ENCODE results near the gene SPTA1. TPM values are rescaled to one million over a fixed set of nuclear protein-coding genes. Genes with fewer than 3 reads are reported as not detected.
"Not testable (repeated sequence)": the region's sequence is repeated elsewhere in the genome, so short reads cannot be mapped to it uniquely, and the experiment has no call there.

The SPTA1 gene
- 0.94 TPM for total RNA-seq

DNA sequence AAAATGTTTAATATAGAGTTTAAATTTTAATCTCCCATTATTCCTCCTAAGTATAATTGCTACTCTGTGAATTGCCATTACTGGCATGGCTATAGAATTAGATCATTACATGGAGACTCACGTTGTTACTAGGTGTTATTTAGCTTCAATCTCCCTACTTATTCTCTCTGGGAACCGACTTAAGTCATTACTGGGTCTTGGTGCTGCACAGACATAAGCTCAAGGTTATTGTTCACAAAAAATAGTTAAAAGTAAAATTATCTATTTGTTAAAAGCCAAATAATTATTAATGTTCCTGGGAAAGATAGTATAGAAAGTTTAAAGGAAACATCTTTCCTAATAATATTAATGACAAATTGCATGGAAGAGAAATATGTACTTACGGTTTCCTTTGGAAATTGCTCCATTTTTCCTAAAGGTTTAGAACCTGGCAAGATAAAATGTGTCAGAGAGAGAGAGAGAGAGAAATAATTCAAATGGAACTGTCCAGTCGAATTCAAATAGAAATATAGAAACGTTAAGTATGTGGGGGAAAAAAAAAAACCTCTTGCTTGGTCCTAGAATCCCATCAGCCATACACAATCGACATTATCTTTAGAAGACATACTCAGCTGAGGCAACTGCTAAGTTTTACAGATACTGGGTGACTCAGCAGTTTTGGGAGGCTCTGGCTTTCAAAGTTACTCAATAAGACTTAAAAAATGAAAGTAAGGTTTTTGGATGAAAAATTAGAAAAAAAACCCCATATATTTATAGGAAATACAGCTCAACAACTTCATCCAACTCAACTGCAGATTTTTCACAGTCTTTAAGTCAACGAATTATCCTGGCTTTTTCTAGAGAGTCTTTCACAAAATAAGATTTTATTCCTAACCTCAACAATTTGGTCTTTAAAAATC, at the start of gene SPTA1:
SPTA1 (minus strand) TSS at position 605 of the 899 bp plus-strand sequence; CDS start at position 407, 198 bp downstream.
- no peak for DNase-seq

DNA sequence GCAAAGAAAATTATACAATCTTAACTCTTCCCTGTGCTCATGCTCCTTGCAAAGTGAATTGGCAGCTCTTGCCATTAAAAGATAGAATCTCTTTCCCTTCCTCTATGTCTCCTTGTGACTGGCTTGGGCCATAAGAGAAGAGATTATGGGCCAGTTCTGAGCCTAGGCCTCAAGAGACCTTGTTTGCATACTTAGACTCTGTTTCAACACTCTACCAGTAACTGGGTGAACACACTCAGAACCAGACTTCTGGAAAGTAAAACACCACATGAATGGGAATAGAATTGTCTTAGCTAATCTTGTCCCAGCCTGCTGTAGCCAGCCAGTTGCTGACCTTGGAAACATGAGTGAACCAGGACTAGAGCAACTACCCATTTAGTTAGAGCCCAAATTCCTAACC, 49.3 kb upstream of the SPTA1 start:
- no peak for DNase-seq

DNA sequence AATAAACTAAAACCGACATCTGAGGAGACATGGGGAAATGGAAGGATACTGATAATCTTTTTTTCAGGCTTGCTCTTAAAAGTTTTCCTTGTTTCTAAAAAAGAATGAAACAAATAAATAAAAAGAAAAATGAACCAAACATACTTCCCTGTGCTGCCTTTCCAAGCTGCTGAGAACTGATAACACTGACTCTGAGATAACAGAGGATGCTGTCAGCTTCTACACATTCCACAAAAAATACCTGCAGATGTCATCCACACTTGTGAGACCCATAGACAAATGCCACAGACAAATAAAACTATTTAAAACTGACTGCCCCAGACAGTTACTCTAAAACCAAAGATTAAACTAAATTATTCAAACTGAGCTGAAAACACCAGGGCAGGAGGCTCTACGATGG, 46.0 kb upstream of the SPTA1 start:
- no peak for DNase-seq

DNA sequence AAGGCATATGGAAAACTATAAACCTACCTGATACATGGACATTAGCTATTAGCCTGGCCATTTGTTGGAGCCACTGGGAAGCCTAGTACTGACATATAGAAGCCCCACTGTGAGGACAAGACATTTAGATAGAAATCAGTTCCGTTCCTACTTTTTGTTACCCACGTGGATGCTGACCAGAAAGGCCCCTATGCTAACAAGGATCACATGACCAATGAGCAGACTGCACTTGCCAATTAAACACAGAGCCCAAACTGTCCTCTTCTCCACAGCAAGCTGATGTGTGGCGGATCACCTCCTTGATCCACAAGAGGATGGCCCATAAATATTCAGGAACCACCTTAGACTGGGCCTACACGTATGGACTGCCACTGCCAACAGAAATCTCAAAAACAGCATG, 45.2 kb upstream of the SPTA1 start:
- no peak for DNase-seq

DNA sequence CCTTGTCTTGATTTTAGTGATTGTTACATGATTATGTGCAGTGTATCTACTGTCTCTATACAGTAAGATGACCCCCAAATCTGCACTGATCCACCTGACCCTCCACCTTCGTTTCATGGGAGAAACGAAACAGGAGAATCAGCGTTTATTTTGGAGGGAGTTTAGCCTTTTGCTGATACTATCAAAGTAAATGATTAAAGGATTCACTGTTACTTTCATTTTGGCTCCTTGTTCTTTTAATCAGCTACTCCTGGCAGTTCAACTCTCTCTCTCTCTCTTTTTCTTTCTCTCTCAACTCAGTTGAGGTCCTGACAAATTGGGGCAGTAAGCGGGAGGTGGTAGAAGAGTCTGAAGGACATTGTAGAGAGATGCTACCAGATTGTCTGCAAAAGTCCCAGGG, 43.9 kb upstream of the SPTA1 start:
- DNase-seq, result no peak

DNA sequence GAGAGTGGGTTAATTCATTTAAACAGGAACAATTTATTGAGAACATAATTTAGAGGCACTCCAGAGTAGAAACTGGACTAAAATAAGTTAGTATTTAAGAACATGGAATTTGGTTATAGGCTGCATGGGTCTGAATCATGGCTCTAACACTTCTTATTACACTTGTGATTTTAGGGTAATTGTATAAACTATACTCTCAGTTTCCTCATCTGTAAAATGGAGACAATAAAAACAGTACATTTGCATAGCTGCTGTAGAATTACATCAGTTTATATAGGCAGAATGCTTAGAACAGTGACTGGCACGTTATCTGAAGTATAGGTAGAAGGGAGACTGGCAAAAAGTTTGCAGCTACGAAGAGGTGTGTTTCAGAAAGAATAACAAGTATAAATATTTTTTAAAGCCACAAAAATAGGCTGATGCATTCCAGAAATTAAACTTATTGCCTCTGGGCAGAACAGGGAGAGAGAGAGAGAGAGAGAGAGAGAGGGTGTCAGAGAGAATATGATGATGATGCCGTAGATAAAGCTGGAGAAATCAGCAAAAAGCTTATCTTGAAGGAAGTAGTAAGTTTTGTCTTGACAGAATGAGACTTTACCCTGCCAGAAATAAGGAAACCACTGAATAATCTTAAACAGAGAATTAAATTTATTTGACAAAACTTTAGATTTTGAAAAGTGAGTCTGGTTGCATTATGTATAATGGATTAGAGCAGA, 42.2 kb upstream of the SPTA1 start:
- DNase-seq, result no peak

DNA sequence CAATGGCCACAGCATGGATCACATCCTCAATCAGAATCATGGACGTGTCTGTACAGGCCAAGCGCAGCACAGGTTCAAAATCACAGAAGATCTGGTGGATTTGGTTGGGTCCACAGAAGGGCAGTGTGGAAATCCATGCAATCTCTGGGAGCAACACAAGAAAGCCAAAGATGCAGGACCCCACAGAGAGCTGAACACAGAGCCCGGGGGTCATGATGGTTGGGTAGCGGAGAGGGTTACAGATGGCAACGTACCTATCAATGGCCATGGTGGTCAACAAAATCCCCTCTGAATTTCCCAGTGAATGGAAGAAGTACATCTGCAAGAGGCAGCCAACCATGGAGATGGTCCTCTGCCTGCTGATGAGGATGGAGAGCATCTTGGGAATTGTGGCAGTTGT, 37.9 kb upstream of the SPTA1 start:
- no peak for DNase-seq

DNA sequence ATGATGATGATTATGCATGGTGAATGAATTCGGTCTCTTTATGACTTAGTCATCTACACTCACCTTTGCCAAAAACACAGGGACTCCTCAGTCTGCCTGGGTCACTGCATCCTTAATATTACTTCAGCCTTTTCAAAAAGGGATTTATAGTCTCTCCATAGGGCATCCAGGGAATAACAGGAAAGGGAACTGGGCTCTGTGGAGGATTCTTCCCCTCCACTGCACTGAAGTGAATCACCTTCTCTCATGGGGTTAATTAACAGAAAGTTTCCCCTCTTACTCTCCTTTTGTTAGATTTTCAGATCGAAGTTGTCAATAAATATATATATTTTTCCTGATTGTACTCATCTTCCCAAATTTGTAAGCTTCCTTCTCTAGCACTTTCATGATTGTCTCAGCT, 34.1 kb upstream of the SPTA1 start, which contains the start of gene OR6K3:
OR6K3 (minus strand) TSS at position 101 of the 400 bp plus-strand sequence. CDS start 2,605 bp downstream, outside the sequence.
- DNase-seq, result no peak

DNA sequence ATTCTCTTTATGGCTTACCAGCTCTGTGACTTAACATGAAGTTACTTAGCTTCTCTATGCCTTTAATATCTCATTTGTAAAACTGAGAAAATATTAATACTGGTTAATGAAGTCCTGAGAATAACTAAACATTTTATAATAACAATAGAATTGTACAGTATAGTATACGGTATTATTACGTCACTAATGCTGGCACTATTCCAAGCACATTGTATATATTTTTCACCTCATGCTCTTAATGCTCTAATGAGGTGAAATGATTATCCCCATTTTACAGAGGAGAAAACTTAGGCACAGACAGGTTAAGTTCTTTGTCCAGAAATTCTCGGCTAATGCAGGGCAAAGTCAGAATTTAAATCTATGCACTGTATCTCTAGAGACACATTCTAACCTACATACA, 33.1 kb upstream of the SPTA1 start:
- no peak for DNase-seq

DNA sequence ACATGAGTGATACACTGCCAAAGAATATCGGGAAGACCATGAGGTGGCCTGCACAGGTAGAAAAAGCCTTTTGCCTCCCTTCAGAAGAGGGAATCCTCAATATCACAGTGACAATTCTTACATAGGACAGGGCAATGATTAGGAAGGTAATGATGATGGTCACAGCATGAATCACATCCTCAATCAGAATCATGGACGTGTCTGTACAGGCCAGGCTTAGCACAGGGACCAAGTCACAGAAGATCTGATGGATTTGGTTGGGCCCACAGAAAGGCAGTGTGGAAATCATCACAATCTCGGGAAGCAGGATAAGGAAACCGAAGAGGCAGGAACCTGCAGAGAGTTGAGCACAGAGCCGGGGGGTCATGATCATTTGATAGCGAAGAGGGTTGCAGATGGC, 30.8 kb upstream of the SPTA1 start:
- no peak for DNase-seq

DNA sequence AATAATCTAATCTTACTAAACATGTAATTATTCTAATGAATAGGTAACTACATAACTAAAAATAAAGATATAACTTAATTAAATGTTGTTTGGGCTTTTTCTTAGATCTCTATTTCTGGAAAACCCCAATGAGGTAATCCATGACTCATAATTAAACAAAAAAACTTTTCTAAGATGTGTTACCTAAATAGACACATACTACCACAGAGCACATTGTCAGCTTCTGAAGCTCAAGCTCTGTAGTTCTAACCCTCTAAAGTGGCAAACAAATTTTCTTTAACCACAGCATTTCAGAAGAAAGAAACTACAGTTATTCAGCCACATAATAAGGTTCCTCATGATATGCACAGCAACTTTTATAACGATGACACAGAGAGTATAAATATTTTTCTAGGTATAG, 29.8 kb upstream of the SPTA1 start:
- no peak for DNase-seq

DNA sequence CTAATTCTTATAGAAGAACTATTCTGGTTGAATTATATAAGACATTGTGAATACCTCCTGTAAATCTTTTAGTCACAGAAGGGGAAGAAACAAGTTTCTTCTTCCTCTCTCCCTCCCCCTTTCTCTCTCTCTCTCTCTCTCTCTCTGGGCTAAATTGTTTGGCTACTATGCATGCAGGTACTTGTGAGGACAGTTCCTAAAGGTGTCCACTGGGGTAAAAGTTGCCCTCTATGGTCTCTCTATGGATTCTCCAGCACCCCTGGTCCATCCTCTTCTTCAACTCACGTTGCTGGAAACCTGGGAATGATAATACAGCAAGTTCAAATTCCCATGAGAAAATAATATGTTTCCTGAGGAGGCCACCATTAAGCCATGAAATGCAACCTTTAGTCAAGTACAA, 28.2 kb upstream of the SPTA1 start:
- no peak for DNase-seq

DNA sequence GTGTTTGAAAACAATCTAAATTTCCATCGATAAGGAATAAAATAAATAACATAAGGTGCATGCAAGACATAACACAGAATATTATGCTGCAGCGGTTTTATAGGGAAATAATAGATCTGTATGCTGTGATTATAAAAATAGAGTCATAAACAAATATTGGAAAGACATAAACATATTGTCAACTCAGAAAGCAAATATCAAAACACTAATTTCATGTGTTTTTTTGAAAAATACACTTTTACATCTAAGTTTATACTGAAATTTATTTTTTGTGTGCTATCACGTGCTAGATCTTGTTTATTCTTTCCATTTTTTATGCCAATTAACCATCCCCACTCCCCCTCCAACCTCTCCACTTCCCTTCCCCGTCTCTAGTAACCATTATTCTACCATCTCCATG, 24.6 kb upstream of the SPTA1 start:
- DNase-seq, result no peak

DNA sequence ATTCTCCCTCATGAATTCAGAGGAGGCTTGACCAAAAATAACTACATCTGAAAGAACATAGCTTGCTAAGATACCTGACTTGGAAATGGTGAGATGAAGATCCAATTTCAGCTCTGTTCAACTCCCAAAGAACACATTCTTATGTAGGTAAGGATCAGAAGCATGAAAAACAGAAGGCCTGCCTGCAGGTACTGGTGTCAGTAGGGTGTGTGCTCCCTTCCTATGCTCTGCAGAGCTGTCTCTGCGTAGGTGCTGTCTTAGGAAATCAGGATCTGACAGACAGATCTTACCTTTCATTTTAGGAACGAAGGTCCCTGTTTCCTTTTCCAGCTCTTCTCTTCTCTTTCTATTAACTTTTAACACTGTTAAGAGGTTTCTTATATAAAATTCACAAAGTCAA, 19.6 kb upstream of the SPTA1 start:
- DNase-seq, result no peak

DNA sequence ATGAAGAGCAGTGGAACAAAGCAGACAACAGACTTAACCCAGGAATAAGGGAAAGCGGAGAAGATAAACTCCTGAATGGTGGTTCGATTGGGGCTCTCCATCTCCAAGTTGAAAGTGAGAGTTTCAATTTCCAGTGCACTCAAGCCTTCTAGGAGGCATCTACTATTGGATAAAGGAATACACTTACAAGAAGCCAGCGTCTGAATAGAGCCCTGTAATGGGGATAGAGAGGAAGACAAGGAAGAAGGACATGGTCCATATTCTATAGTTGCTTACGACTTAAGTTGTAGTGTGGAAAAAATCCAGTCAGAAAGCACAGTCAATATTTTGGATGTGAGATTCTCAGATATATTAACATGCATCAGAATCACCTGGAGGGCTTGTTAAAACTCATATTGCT, 14.0 kb upstream of the SPTA1 start, which contains the start of gene OR6K2:
OR6K2 (minus strand) TSS at position 101 of the 400 bp plus-strand sequence; CDS start at position 101, 0 bp downstream.
- DNase-seq, result no peak

DNA sequence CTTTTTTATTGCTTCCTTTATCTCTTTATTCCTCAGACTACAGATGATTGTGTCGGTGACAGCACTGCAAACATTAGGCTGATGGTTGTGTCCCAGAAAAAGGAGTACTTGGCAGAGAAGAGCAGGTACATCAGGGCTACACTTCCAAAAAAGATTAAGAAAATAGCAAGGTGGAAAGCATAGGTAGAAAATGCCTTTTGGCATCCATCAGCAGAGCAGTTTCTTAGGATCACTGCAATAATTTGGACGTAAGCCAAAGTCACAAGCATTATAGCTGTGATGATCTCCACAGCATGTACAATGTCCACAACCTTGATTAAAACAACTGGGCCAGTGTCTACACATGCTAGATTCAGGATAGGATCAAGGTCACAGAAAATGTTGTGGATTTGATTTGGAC, 8.1 kb upstream of the SPTA1 start:
- no peak for DNase-seq

DNA sequence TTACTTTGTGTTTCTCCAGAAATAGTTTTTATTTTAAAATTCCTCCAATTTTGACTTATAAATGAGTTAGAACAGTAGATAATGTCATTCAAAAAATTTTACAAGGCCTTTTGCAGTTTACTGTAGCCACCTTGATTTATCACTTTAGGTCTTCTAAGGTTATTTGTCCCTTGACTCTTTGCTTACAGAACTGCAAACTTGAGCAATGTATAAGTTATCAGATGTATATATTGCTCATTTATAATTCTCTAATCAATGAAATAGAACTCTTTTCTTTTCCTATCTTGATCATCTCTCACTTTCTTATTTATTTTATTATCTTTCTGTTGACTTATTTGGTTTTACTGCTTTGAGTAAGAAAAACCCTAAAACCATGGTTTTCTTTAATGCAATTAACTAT, 5.8 kb upstream of the SPTA1 start:
- no peak for DNase-seq

DNA sequence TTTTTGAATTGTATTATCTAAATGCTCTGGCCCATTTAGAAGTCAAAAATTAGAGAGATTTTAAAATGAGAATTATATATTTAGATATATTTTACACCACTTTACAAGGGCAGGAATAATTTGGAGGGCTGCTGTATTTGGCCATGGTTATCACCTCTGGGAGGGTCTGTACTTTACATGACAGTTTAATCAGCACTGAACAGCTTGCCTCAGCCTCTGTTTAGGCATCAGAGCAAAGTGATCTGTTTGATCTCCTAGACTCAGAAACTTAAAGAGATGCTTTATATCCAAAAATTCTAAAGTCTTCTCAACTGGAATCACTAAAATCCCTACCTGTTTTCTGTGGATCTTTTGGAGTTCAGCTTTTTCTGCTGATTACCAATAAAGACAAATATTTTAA, 5.4 kb upstream of the SPTA1 start:
- DNase-seq, result no peak

DNA sequence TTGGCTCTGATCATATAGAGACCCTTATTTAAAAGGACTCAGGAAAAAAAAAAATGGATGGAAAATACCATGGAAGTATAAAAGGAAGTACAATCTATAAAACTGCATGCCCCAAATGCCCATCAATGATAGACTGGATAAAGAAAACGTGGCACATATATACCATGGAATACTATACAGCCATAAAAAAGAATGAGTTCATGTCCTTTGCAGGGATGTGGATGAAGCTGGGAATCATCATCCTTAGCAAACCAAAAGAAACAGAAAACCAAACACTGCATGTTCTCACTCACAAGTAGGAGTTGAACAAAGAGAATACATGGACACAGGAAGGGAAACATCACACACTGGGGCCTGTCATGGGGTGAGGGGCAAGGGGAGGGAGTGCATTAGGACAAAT, 4.6 kb upstream of the SPTA1 start:
- DNase-seq, result not testable (repeated sequence)

DNA sequence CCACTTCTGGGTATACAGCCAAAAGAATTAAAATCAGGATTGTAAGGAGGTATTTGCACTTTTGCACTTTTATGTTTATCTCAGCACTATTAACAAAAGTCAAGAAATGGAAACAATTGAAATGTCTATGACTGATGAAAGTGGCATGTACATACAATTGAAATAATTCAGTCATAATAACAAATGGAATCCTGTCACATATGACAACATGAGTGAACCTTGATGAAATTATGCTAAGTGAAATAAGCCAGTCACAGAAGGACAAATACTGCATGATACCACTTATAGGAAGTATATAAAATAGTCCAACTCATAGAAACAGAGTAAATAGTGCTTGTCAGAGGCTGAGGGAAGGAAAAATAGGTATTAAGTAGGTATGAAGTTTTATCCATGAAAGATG, 3.4 kb upstream of the SPTA1 start:
- DNase-seq, result no peak

DNA sequence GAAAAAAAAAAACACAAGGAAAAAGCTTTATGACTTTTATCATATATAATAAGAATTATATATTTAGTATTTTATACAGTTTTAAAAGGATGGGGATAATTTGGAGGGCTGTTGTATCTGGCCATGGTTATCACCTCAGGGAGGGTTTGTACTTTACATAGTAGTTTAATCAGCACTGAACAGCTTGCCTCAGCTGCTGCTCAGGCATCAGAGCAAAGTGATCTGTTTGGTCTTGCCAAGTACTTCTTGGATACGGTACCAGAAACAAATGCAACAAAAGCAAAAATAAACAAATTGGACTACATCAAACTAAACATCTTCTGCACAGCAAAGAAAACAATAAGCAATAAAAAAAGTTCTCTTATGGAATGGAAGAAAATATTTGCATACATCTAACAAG, 2.6 kb upstream of the SPTA1 start:
- DNase-seq, result no peak

DNA sequence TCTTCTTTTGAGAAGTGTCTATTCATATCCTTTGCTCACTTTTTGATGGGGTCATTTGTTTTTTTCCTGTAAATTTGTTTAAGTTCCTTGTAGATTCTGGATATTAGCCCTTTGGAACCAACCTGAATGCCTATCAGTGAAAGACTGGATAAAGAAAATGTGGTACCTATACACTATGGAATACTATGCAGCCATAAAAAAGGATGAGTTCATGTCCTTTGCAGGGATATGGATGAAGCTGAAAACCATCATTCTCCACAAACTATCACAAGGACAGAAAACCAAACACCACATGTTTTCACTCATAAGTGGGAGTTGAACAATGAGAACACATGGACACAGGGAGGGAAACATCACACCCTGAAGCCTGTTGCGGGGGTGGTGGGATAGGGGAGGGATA, 1.8 kb upstream of the SPTA1 start:
- not testable (repeated sequence) for DNase-seq

DNA sequence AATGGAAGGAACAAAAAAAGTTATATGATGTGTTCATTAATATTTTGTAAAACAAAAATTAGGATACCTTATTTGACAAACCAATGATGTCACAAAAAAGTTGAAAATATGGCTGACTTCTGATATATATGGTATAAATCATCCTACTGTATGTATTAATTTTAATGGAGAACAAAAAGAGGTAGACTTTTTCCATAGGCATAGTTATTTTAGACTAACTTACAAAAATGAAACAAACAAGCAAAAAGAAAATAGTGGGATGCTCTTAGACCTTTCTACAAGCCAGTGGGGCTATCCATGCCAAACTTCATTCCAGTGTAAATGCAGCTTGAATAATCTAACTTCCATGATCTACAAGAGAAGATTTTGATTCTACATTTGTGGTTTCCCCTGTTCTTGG, 522 bp upstream of the SPTA1 start:
- DNase-seq, result no peak

DNA sequence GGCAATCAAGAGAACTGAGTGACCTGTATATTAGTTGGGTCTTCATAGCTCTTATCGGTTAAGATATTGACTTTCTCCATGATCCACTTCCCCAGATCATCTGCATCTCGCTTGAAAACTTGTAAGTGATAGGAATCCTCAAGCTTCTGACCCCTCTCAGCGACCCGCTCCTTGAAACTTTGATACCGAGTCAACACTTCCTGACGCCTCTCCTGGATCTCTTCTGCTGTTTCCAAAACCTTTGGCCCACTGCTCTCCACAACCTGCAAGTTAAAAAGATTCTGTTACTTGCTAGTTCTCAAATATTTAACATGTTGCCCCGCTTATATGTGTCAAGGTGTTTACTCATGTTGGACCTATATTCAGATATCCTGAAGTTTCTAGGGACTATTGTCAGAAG, 1.4 kb downstream of the SPTA1 start:
- DNase-seq, result no peak

All from occipital lobe (tissue), 2 donors.